GM12878 (cell line): ENCODE data around the gene MRPL28. TPM values are rescaled to one million over a fixed set of nuclear protein-coding genes. Genes with fewer than 3 reads are reported as not detected.

ENCODE experiments used
- ATAC-seq: fragments of 200-7000 bp; cut with Tn5 transposase; 3 replicates; pipeline ENCODE4 v1.9.1; 2020; ENCODE audit warnings: mild to moderate bottlenecking, moderate library complexity
- BruUV-seq: library from RNA; stranded (reverse); fragments of 400-500 nt; replicated peaks from 2 replicates; lab custom pipeline; 2021; lab: Mats Ljungman, UMichigan
- CTCF ChIA-PET: fragments of 300-600 bp; sonication (Branson Sonifier 250); formaldehyde crosslinking; extraction: SDS; loops from one replicate; lab custom pipeline; 2021; ENCODE audit warnings: inconsistent platforms; lab: Yijun Ruan, JAX
- POLR2A ChIA-PET: fragments of 350-600 bp; formaldehyde crosslinking; extraction: SDS; loops from one replicate; lab custom pipeline; 2021; ENCODE audit warnings: inconsistent platforms; lab: Charles Lee
- RAD21 ChIA-PET: fragments of 300-600 bp; sonication (Branson Sonifier 250); formaldehyde crosslinking; loops from one replicate; lab custom pipeline; 2023; ENCODE audit warnings: antibody characterized with exemption; ENCODE audit not compliant: unreplicated experiment; lab: Charles Lee
- SMC1A ChIA-PET: fragments of 300-600 bp; sonication (Branson Sonifier 250); formaldehyde crosslinking; loops from one replicate; lab custom pipeline; 2023; ENCODE audit not compliant: unreplicated experiment, uncharacterized antibody; lab: Charles Lee
- DNase-seq: peaks from one replicate; pipeline ENCODE4 v3.0.0-alpha.2; 2011; ENCODE audit warnings: low read depth, low spot score
- FAIRE-seq: peaks from 3 replicates; lab custom pipeline; 2011; peaks lifted over from hg19 to GRCh38; lab: Jason Lieb, UNC
- H2AFZ ChIP-seq: 2 replicates; pipeline ENCODE4 v1.6.0; 2011; ENCODE audit warnings: low read depth, low read length, control low read depth; ENCODE audit not compliant: control insufficient read depth
- H3K27ac ChIP-seq: 2 replicates; pipeline ENCODE4 v1.5.1; 2011; ENCODE audit warnings: control low read depth; ENCODE audit not compliant: control insufficient read depth, insufficient read depth
- H3K27me3 ChIP-seq, 2 experiments: replicated peaks in 1 of 2; 2 replicates each; pipeline versions ENCODE4 v1.6.0 to v1.6.1; 2011; ENCODE audit warnings: low read length in 1 of 2; ENCODE audit not compliant: control insufficient read depth in 2 of 2, insufficient read depth in 2 of 2
- H3K36me3 ChIP-seq, 2 experiments: 2 replicates each; pipeline ENCODE4 v1.5.1; 2011; ENCODE audit warnings: low read length in 1 of 2; ENCODE audit not compliant: control insufficient read depth in 2 of 2, insufficient read depth in 2 of 2
- H3K4me1 ChIP-seq: 2 replicates; pipeline ENCODE4 v1.6.1; 2011; ENCODE audit warnings: mild to moderate bottlenecking, low read length, moderate library complexity, mixed read lengths; ENCODE audit not compliant: control insufficient read depth, insufficient read depth
- H3K4me2 ChIP-seq: 2 replicates; pipeline ENCODE4 v1.6.0; 2011; ENCODE audit warnings: control low read depth; ENCODE audit not compliant: control insufficient read depth, insufficient read depth
- H3K4me3 ChIP-seq: fragments of 200-600 bp; sonication (generic); 2 replicates; pipeline ENCODE4 v1.5.1; 2016
- H3K79me2 ChIP-seq: 2 replicates; pipeline ENCODE4 v1.6.0; 2011; ENCODE audit warnings: low read length; ENCODE audit not compliant: control insufficient read depth, insufficient read depth
- H3K9ac ChIP-seq: 2 replicates; pipeline ENCODE4 v1.8.0; 2011; ENCODE audit warnings: low read length, control low read depth, mixed read lengths; ENCODE audit not compliant: control insufficient read depth, insufficient read depth
- H3K9me3 ChIP-seq: replicated peaks from 3 replicates; pipeline ENCODE4 v1.5.1; 2011; ENCODE audit warnings: mild to moderate bottlenecking, low read length; ENCODE audit not compliant: control insufficient read depth, insufficient read depth
- H4K20me1 ChIP-seq: 2 replicates; pipeline ENCODE4 v1.6.0; 2011; ENCODE audit not compliant: control insufficient read depth, insufficient read depth
- BHLHE40 ChIP-seq, 2 experiments: fragments of 450-650 bp in 1 of 2; IDR thresholded peaks; 2 replicates each; pipeline ENCODE4 v1.6.1; 2011 to 2017; ENCODE audit warnings: low read depth in 2 of 2, borderline replicate concordance in 1 of 2, improper control_type of control experiment in 1 of 2, low read length in 1 of 2, mild to moderate bottlenecking in 1 of 2
- NR2F1 ChIP-seq: fragments of 450-650 bp; conservative IDR thresholded peaks from 2 replicates; pipeline ENCODE4 v1.6.1; 2017; ENCODE audit warnings: mild to moderate bottlenecking
- POLR2AphosphoS2 ChIP-seq: IDR thresholded peaks from 2 replicates; pipeline ENCODE4 v1.6.1; 2011; ENCODE audit warnings: low read depth, mild to moderate bottlenecking, low read length, improper control_type of control experiment, moderate library complexity
- RB1 ChIP-seq: fragments of 450-650 bp; formaldehyde crosslinking; IDR thresholded peaks from 2 replicates; pipeline ENCODE4 v1.6.1; 2017; ENCODE audit warnings: mild to moderate bottlenecking, borderline replicate concordance
- SPI1 ChIP-seq: IDR thresholded peaks from 2 replicates; pipeline ENCODE4 v1.6.1; 2011; ENCODE audit warnings: low read depth, mild to moderate bottlenecking, low read length, moderate library complexity, borderline replicate concordance; ENCODE audit not compliant: insufficient read depth
- ZZZ3 ChIP-seq: IDR thresholded peaks from 2 replicates; pipeline ENCODE4 v1.6.1; 2011; ENCODE audit warnings: low read depth; ENCODE audit not compliant: control insufficient read depth, insufficient read length
- WGBS: methylation state at CpG from one replicate; pipeline ENCODE4 v1.1.6; 2016; ENCODE audit warnings: low lambda C conversion rate; ENCODE audit not compliant: insufficient replicate concordance, insufficient coverage; ENCODE audit errors: missing lambda C conversion rate; 5-methylcytosine and 5-hydroxymethylcytosine counted together
- in situ Hi-C: fragments of 300-500 bp; cut with MboI; formaldehyde crosslinking; loops from 9 replicates; pipeline ENCODE4 v1.14.3; 2018; ENCODE audit warnings: mixed read lengths
- intact Hi-C: fragments of 100-400 bp; cut with micrococcal nuclease; formaldehyde crosslinking; loops from one replicate; pipeline ENCODE4 v1.14.2; 2022; ENCODE audit not compliant: unreplicated experiment
- polyA plus RNA-seq, 11 experiments: library from polyadenylated mRNA; depleted of rRNA in 4 of 11; unstranded in 6 of 11; stranded (reverse) in 5 of 11; fragments of >200 nt; fragmentation: Nextera tagmentation in 4 of 11; fragmentation: Illumina TruSeq in 1 of 11; extraction: Ambion mirVana in 4 of 11; extraction: Trizol in 1 of 11; gene quantifications; 1 replicate in 1 of 11; 2 replicates in 10 of 11; pipeline versions ENCODE4 v1.2.1 to v1.2.3, GENCODE V29; 2011 to 2016; ENCODE audit warnings: inconsistent platforms in 2 of 11, missing spikeins in 2 of 11, low read depth in 1 of 11
- total RNA-seq, 4 experiments: library from RNA; depleted of rRNA in 3 of 4; stranded (reverse); fragments of >200 nt in 3 of 4; fragmentation: Illumina TruSeq in 1 of 4; extraction: Trizol in 1 of 4; gene quantifications; 2 replicates each; pipeline versions ENCODE4 v1.2.1 to v1.2.3, GENCODE V29; 2013 to 2021
- TF ChIP-seq, protein P1 (sequence below): IDR thresholded peaks from 2 replicates; pipeline ENCODE4 v1.6.1; 2012; ENCODE audit warnings: low read depth, low read length, improper control_type of control experiment

Gene MRPL28
- total and polyA plus RNA-seq, 10 of the 15 experiments (the other 5 are each of a cell fraction or from before 2014, with no cell fraction given) = 1.6 to 185 (median 110) TPM

DNA sequence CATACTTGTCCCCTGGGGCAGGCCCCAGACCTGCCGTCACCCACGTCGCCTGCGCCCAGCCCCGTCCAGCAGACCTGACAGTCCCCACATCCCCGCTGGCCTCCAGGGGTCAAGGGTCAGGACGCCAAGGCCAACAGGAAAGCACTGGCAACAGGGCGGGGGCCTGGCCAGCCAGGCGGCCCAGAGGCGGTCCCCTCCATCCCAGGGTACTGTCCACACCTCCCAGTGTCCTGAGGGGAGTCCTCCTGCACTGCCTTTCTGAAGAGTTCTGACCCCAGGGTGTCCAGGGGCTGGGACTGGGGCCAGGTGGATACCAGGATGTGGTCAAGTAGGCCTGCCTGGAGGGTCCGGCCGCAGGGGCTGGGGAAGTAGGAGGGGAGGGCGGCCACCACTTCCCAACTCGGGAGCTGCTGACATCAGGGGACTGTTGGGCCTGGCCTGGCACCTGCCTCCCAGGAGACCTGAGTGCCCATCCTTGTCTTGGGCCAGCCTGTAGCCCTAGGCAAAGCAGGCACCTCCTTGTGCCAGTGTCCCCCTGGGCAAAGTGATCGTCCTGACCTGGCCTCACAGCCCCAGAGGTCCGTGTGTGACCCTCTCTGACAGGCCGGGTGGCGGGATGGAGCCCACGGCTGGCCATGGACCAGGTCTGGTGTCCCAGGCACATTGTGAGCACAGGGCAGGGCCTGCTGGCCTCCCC, 11.1 kb downstream of the MRPL28 start:
- Histone ChIP-seq H3K4me1 (no peaks in the 10 kb centered on the region), H3K79me2 (no peaks in the 10 kb centered on the region), H2AFZ (no peak overlapping the region), H3K9ac (no peak overlapping the region), H3K36me3 (no peaks in the 10 kb centered on the region), H3K4me3 (no peak overlapping the region), H4K20me1 (no peaks in the 10 kb centered on the region), H3K4me2 (no peak overlapping the region), H3K27ac (no peak overlapping the region), H3K9me3 (no peaks in the 10 kb centered on the region), H3K27me3 (no peaks in the 10 kb centered on the region)
- TF ChIP-seq NR2F1 = peak; percentile 62
- no peak for TF ChIP-seq POLR2AphosphoS2
- TF ChIP-seq SPI1 = no peak
- no peak for TF ChIP-seq ZZZ3
- TF ChIP-seq BHLHE40 (IDR thresholded peaks at IDR 0.05; ENCODE audit: borderline replicate concordance in 1 of 2, low read depth in 2 of 2, low read length in 1 of 2) = no peak
- no peak for TF ChIP-seq RB1
- TF ChIP-seq, protein P1, sequence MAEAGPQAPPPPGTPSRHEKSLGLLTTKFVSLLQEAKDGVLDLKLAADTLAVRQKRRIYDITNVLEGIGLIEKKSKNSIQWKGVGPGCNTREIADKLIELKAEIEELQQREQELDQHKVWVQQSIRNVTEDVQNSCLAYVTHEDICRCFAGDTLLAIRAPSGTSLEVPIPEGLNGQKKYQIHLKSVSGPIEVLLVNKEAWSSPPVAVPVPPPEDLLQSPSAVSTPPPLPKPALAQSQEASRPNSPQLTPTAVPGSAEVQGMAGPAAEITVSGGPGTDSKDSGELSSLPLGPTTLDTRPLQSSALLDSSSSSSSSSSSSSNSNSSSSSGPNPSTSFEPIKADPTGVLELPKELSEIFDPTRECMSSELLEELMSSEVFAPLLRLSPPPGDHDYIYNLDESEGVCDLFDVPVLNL = no peak
- FAIRE-seq (no peak), DNase-seq (no peak), ATAC-seq (no peak)
- no TSS peak for BruUV-seq
- ChIA-PET RAD21 (no interaction called here), CTCF (no interaction called here), SMC1A (no interaction called here), POLR2A (no interaction called here)
- intact Hi-C loops (no loop called here), in situ Hi-C loops (no loop called here)
- WGBS = 42% methylated on average over 19 of the region's 19 CpGs
